Aorta (tissue), 5 donors: ENCODE measurements around the gene TMEM150A. TPM values are rescaled to one million over a fixed set of nuclear protein-coding genes. Genes with fewer than 3 reads are reported as not detected.

ENCODE experiments used
- ATAC-seq: fragments of 200-7000 bp; cut with Tn5 transposase; one replicate; pipeline ENCODE4 v1.9.1; 2022; ENCODE audit warnings: moderate library complexity; ENCODE audit not compliant: low FRiP score
- DNase-seq, 2 donors: peaks; one replicate each; pipeline ENCODE4 v3.0.0-alpha.2; 2020
- H3K27ac ChIP-seq, 2 donors: one replicate each; pipeline ENCODE4 v1.5.1; 2013; ENCODE audit warnings: low read length in 2 of 2, mild to moderate bottlenecking in 2 of 2, moderate library complexity in 2 of 2, control low read depth in 1 of 2, inconsistent platforms in 1 of 2, low read depth in 1 of 2
- H3K27me3 ChIP-seq, 2 donors: one replicate each; pipeline ENCODE4 v1.6.1; 2013; ENCODE audit warnings: control low read depth in 1 of 2, low read length in 1 of 2, mild to moderate bottlenecking in 1 of 2, moderate library complexity in 1 of 2; ENCODE audit not compliant: insufficient read depth in 2 of 2, control insufficient read depth in 1 of 2
- H3K36me3 ChIP-seq, 2 donors: one replicate each; pipeline ENCODE4 v1.6.1; 2013; ENCODE audit warnings: control low read depth in 1 of 2, low read length in 1 of 2, mild to moderate bottlenecking in 1 of 2; ENCODE audit not compliant: insufficient read depth in 2 of 2, control insufficient read depth in 1 of 2
- H3K4me1 ChIP-seq, 2 donors: one replicate each; pipeline ENCODE4 v1.6.1; 2013; ENCODE audit warnings: low read length in 2 of 2, control low read depth in 1 of 2, mild to moderate bottlenecking in 1 of 2, moderate library complexity in 1 of 2; ENCODE audit not compliant: insufficient read depth in 2 of 2, control insufficient read depth in 1 of 2
- H3K4me3 ChIP-seq, 2 donors: one replicate each; pipeline ENCODE4 v1.5.1; 2013; ENCODE audit warnings: low read length in 2 of 2, control low read depth in 1 of 2, mild to moderate bottlenecking in 1 of 2
- H3K9me3 ChIP-seq: one replicate; pipeline ENCODE4 v1.6.1; 2013; ENCODE audit warnings: mild to moderate bottlenecking, low read length; ENCODE audit not compliant: control insufficient read depth
- WGBS, 2 donors: extraction: QIAGEN DNeasy Blood & Tissue Kit; methylation state at CpG; one replicate each; pipeline ENCODE4 v1.1.7; 2013; 5-methylcytosine and 5-hydroxymethylcytosine counted together
- intact Hi-C, 2 donors: fragments of 100-400 bp; cut with DNase I; formaldehyde crosslinking; loops; one replicate each; pipeline versions ENCODE4 v1.14.2 to v1.15.0; 2022
- polyA plus RNA-seq, 2 donors: library from polyadenylated mRNA; stranded (reverse); fragments of 200-250 nt; gene quantifications; one replicate each; pipeline ENCODE4 v1.2.3, GENCODE V29; 2013
- total RNA-seq, 2 donors: library from RNA; stranded (reverse); fragmentation: NEBNext Ultra II Directional; extraction: Animal tissue kit (Norgen Biotek cat#: 25700); gene quantifications; one replicate each; pipeline ENCODE4 v1.2.1, GENCODE V29; 2021
- donor health status: healthy with polysubstance abuse.
- donor health status: Bipolar disorder and iron deficiency.
- donor health status: DM: no; HTN: no; CAD: no.
- donor health status: DM: no; HTN: no; CAD: no.
- donor health status: DM: yes; HTN: yes; CAD: no.

Gene TMEM150A
- total and polyA plus RNA-seq, 4 donors, result 13.9 to 27.8 (median 18.5) TPM

- H3K27ac ChIP-seq, result no peak overlapping the region
- WGBS, 2 donors, result 40 to 51% methylated on average over 2 of the region's 2 CpGs
- H3K36me3 ChIP-seq, result peaks cover 4 to 11% of the 10 kb centered on the region in 2 donors
These were observed 53.9 kb downstream of the TMEM150A start for GRCh38 chr2:85548608-85548900.

More at GRCh38 chr2:85548608-85548900, 53.9 kb downstream of the TMEM150A start:
- H3K27me3 ChIP-seq, result no peaks in the 10 kb centered on the region
- no peaks in the 10 kb centered on the region for H3K4me1 ChIP-seq
- no peaks in the 10 kb centered on the region for H3K9me3 ChIP-seq
- intact Hi-C loops, result no loop called here
- DNase-seq (no peak), ATAC-seq (no peak)
- no peak overlapping the region for H3K4me3 ChIP-seq

Other genes with a start within 250 kb of the TMEM150A start
- 10 to 100 TPM; 23.8 to 29.5 TPM for gene RETSAT, start 248.2 kb downstream of the TMEM150A start, total RNA-seq
- gene RETSAT, start 248.2 kb downstream of the TMEM150A start, polyA plus RNA-seq, result 10 to 100 TPM; 18.9 to 22.7 TPM
- 10 to 100 TPM; 17.0 to 26.6 TPM for gene ELMOD3, start 247.9 kb downstream of the TMEM150A start, total RNA-seq
- 10 to 100 TPM in 1 of 2 donors, 1 to 10 TPM in 1; 9.5 to 38.3 TPM for gene ELMOD3, start 247.9 kb downstream of the TMEM150A start, polyA plus RNA-seq
- 10 to 100 TPM; 67.1 to 78.5 TPM for gene CAPG, start 192.3 kb downstream of the TMEM150A start, total RNA-seq
- gene CAPG, start 192.3 kb downstream of the TMEM150A start, polyA plus RNA-seq, result 100 to 1,000 TPM in 1 of 2 donors, 10 to 100 TPM in 1; 24.9 to 103 TPM
- not detected for gene SH2D6, start 184.0 kb downstream of the TMEM150A start, total RNA-seq
- gene SH2D6, start 184.0 kb downstream of the TMEM150A start, polyA plus RNA-seq, result 1 to 10 TPM in 1 of 2 donors, not detected in 1; 1.5 TPM
- 100 to 1,000 TPM; 193 to 397 TPM for gene MAT2A, start 63.5 kb downstream of the TMEM150A start, total RNA-seq
- 100 to 1,000 TPM in 1 of 2 donors, 10 to 100 TPM in 1; 48.8 to 167 TPM for gene MAT2A, start 63.5 kb downstream of the TMEM150A start, polyA plus RNA-seq
- 10 to 100 TPM; 30.3 to 48.3 TPM for gene GGCX, start 41.2 kb downstream of the TMEM150A start, total RNA-seq
- gene GGCX, start 41.2 kb downstream of the TMEM150A start, polyA plus RNA-seq, result 10 to 100 TPM; 15.5 to 18.6 TPM
- gene VAMP8, start 25.1 kb downstream of the TMEM150A start, total RNA-seq, result 10 to 100 TPM; 40.5 to 43.5 TPM
- gene VAMP8, start 25.1 kb downstream of the TMEM150A start, polyA plus RNA-seq, result 100 to 1,000 TPM in 1 of 2 donors, 10 to 100 TPM in 1; 23.9 to 256 TPM
- 10 to 100 TPM; 60.3 to 83.8 TPM for gene VAMP5, start 18.3 kb downstream of the TMEM150A start, total RNA-seq
- 100 to 1,000 TPM; 180 to 186 TPM for gene VAMP5, start 18.3 kb downstream of the TMEM150A start, polyA plus RNA-seq
- 10 to 100 TPM; 76.0 to 98.5 TPM for gene RNF181, start 7.0 kb downstream of the TMEM150A start, total RNA-seq
- gene RNF181, start 7.0 kb downstream of the TMEM150A start, polyA plus RNA-seq, result 100 to 1,000 TPM; 148 to 203 TPM
- 10 to 100 TPM; 22.8 to 35.2 TPM for gene C2orf68, start 9.4 kb upstream of the TMEM150A start, total RNA-seq
- gene C2orf68, start 9.4 kb upstream of the TMEM150A start, polyA plus RNA-seq, result 10 to 100 TPM; 15.5 to 19.9 TPM
- gene USP39, start 13.5 kb upstream of the TMEM150A start, total RNA-seq, result 10 to 100 TPM; 27.4 to 37.0 TPM
- gene USP39, start 13.5 kb upstream of the TMEM150A start, polyA plus RNA-seq, result 10 to 100 TPM; 33.6 to 37.0 TPM
- 1 to 10 TPM in 1 of 2 donors, not detected in 1; 1.7 TPM for gene SFTPB, start 65.5 kb upstream of the TMEM150A start, total RNA-seq
- gene SFTPB, start 65.5 kb upstream of the TMEM150A start, polyA plus RNA-seq, result 1 to 10 TPM; 2.3 to 8.1 TPM
- 1 to 10 TPM; 2.1 to 8.0 TPM for gene GNLY, start 91.7 kb upstream of the TMEM150A start, total RNA-seq
- gene GNLY, start 91.7 kb upstream of the TMEM150A start, polyA plus RNA-seq, result under 1 TPM in 1 of 2 donors, not detected in 1; 0.43 TPM
- 10 to 100 TPM; 56.7 to 68.5 TPM for gene ATOH8, start 151.3 kb upstream of the TMEM150A start, total RNA-seq
- gene ATOH8, start 151.3 kb upstream of the TMEM150A start, polyA plus RNA-seq, result 10 to 100 TPM; 51.5 to 78.8 TPM